CD4-positive, alpha-beta T cell treated with Interleukin-12 subunit alpha and Interleukin-12 subunit beta, for 1 hour (primary cell): Measurements from ENCODE around the gene KLHDC8A.
"Not testable (repeated sequence)": the region's sequence is repeated elsewhere in the genome, so short reads cannot be mapped to it uniquely, and the experiment has no call there.

ENCODE experiments used
- DNase-seq: peaks from one replicate; pipeline ENCODE4 v3.0.0-alpha.2; 2020

The KLHDC8A gene

DNA sequence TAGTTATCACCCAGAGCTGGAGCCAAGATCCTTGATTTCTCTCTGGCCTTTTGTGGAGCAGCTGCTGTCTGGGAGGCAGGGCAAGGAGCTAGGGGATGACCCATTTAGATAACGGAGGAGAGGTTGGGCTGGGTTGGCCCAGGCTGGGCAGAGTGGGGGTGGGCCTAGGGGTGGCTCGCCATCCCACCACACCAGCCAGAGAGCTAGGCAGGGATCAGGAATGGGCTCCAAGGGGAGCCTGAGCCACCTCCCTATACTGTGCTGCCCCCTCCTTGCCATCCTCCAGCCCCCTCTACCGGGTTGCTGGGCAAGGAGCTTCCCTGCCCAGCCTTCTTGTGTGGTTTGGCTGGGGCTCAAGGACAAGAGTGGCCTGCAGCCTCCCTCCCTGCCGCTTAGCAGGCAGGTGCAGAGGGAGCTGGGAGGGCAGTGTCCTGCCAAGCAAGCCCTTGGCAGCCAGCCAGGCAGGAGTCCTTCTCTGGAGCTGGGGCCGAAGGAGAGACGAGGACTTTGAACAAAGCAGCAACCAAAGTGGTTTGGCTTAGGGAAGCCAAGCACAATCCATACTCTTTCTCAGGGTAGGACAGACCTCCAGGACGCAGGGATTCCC, 39.3 kb downstream of the KLHDC8A start:
- DNase-seq, result no peak

- DNase-seq, result peak; percentile 17
Observed at GRCh38 chr1:205316161-205316566, 40.6 kb downstream of the KLHDC8A start.

DNA sequence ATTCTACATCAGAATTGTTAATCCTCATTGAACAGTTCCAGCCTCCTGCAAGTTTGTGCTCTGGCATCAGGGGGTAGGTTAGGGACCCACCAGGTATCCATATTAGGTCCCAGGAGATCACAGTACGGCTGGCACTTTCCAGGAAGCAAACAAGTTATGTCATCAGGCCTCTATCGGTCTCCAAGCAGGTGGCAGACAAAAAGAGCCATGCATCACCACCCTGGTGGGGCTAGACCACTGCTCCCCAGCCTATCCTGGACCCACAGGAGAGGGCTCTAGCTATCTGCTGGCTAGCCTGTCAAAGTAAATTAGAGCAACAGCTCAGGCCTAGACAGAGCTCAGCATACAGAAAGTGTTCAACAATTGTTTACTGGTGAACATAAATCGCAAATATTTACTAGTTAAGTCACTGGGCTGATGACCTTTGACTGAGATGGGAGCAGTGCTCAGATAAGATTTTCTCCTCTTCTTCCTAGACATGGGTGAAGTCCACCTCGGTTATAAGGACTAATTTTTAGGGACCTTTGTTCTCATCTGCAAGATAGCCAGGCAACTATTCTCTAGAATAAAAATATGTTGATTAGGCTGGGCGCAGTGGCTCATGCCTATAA, 41.6 kb downstream of the KLHDC8A start:
- DNase-seq, result no peak

GRCh38 chr1:205313563-205314308, 43.0 kb downstream of the KLHDC8A start:
- DNase-seq, result peak; percentile 44

DNA sequence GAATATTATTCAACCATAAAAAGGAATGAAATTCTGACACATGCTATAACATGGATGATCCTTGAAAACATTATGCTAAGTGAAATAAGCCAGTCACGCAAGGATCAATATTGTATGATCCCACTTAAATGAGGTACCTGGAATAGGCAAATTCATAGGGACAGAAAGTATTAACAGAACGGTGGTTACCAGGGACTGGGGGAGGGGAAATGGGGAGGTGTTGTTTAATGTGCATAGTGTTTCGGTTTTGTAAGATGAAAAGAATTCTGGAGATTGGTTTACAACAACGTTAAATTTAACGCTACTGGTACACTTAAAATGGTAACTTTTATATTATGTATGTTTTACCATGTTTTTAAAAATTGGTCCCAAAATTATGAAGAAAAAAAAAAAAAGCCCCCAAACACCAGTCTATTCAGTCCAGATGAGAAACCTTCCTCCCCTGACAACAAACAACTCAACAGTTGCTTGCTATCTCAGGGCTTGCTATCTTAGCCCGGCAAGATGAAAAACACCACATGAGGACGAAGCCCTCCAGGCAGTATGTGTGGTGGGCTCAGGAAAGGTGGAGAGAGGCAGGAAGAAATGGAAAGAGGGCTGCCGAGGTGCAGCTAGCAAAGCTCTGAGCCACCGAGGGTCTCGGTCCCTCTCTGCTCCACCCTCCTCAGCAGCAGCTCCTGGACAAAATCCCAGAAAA, 43.7 kb downstream of the KLHDC8A start:
- DNase-seq, result no peak

DNA sequence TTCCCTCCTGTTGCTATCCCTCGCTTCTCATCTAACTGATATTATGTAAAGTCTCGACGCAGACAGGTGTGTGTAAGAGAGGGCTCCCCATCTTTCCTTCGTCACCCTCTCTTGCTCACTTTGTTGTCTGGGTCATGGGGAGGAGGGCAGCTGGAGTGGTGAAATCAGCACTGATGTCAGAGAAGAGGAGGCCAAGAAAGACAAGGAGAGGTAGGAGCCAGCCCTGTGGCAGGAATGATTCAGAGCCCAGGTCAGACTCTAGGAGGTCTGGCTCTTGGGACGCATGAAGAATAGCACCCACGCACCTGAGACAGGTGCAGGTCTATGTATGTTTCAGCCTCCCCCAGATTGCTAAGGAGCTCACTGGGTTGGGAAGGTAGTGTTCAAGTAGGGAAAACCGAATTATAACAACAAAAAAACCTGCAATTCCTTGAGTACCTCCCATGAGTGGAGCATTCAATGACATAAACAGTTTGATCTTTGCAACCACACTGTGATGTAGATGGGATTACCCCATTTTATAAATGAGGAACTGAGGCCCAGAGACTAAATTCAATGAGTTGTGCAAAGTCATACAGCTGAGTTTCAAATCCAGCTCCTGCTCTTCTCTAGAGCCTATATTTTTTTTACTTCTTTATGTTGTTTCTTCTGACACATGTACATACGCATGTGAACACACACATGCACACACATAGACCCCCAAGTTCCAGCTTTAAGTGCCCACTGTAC, 45.6 kb downstream of the KLHDC8A start:
- DNase-seq, result no peak

GRCh38 chr1:205309741-205310140, 47.0 kb downstream of the KLHDC8A start:
- DNase-seq, result no peak

DNA sequence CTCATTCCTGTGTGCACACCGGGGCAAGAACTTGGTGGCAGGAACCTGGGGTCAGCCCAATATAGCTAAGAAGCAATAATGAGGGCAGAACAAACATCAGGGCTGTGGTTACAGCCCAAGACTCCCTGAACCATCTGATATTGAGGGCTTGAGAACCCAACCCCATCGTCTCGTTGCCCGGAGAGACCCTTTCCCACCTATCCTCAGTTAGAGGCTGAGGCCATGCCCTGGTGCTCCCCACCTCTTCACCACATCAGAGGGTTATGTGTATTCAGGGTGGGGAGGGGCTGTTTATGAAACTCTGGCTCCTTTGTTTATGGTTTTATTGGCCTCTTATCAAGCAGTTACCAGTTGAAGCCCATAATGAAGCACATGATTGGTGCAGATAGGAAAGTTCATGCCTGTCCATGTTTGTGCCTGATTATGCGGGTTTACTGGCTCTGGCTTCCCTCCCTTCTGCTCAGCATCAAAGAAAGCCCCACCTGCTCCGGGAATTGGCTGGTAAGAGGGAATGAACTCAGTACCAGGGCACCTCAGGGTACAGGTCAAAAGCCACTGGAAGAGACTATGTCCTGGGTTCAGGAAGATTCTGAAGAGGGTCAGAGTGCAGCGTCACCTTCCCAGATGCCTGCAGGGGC, 49.7 kb downstream of the KLHDC8A start:
- DNase-seq, result no peak

DNA sequence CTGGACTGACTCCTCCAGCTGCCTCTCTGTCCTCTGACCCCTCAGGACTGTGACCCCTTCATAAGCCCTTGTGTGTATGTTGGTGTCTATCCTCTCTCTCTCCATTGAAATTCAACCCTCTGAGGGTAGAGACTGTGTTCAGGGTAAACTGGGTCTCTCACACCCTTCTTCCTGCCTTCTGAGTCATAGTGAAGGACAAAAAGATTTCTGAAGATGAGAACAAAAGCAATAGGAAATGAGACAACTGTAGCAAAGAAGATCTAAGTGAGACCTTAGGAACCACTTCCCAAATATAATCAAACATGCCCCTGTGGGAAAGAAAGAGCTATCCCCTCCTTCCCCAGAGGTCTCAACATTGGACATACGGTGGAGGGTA, 52.0 kb downstream of the KLHDC8A start:
- DNase-seq, result no peak

- no peak for DNase-seq
Observed at GRCh38 chr1:205304046-205304694, 52.6 kb downstream of the KLHDC8A start.

- no peak for DNase-seq
Observed at GRCh38 chr1:205303247-205303888, 53.4 kb downstream of the KLHDC8A start.

DNA sequence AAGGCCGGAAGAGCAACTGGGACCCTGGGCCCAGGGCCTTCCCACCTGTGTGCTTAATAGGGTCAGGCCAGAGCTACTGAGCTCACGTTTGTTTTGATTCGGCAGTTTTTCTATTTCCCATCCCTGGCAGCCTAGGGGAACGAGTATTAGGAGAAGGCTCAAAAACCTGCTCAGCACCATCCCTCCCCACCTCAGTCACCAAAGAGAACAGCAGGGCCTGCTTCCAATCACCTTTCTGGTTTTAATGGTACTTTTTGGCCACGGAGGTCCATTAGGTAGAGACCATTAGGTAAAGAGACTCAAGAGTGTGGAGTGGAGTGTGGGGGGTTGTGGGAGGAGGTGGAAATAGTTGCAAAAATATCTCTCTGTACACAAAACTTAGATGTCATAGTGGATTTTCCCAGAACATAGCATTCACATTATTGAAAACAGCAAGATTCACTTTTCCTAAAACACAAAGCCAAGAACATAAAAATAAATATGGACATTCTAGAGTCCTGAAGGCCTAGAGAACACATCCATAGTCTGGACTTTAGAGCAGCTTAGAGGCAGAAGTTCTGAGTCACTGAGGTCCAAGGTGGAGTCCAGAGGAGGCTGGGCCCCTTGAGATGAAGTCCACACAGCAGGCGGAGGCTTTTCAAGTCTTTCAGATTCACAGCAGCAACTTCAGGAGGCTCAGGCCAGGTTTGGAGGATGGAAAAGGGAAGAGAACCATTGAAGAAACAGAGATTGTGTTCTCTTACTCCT, 54.7 kb downstream of the KLHDC8A start:
- DNase-seq, result no peak

GRCh38 chr1:205301205-205301821, 55.4 kb downstream of the KLHDC8A start:
- no peak for DNase-seq

GRCh38 chr1:205300149-205300548, 56.6 kb downstream of the KLHDC8A start:
- no peak for DNase-seq

GRCh38 chr1:205298191-205298994, 58.3 kb downstream of the KLHDC8A start:
- DNase-seq, result no peak

- DNase-seq, result not testable (repeated sequence)
Observed at GRCh38 chr1:205297546-205298177, 59.1 kb downstream of the KLHDC8A start.

DNA sequence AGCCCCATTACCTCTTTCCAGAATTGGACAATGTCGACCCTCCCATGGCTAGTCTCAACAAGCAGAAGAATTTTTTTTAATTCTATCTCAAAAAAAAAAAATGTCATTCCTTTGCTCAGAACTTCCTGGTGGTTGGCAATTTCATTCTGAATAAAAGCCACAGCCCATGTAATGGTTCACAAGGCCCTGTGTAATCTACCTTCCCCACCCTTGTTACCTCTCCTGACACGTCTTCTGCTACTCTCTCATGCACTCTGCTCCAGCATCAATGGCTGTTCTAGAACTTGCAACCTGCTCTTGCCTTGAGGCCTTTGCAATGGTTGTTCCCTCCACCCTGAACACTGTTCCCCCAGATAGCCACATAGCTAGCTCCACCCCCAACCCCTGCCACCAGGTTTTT, 60.6 kb downstream of the KLHDC8A start:
- DNase-seq, result no peak

GRCh38 chr1:205294934-205295333, 61.8 kb downstream of the KLHDC8A start:
- no peak for DNase-seq
